K562 (cell line): ENCODE results near the gene TLE3. TPM values are rescaled to one million over a fixed set of nuclear protein-coding genes. Genes with fewer than 3 reads are reported as not detected.

Source experiments
- ATAC-seq: fragments of 200-7000 bp; cut with Tn5 transposase; 3 replicates; pipeline ENCODE4 v1.9.1; 2020; ENCODE audit warnings: moderate library complexity
- BruUV-seq: library from RNA; stranded (reverse); fragments of 400-500 nt; replicated peaks from 2 replicates; lab custom pipeline; 2021; lab: Mats Ljungman, UMichigan
- CTCF ChIA-PET: fragments of 300-600 bp; formaldehyde crosslinking; extraction: SDS; loops from one replicate; lab custom pipeline; 2021; ENCODE audit warnings: low intra/inter-chr PET ratio; lab: Yijun Ruan, JAX
- POLR2A ChIA-PET: fragments of 300-600, 350-650 bp; sonication (Branson Sonifier 250); formaldehyde crosslinking; extraction: SDS; loops from one replicate; lab custom pipeline; 2021; ENCODE audit warnings: antibody characterized with exemption, inconsistent platforms; lab: Yijun Ruan, JAX
- DNase-seq, 4 experiments: peaks; one replicate each; pipeline versions ENCODE4 v3.0.0 to v3.0.0-alpha.2; 2011 to 2018; ENCODE audit warnings: low spot score in 3 of 4, mixed read lengths in 3 of 4; ENCODE audit errors: extremely low read depth in 1 of 4
- FAIRE-seq: peaks from 2 replicates; lab custom pipeline; 2011; peaks lifted over from hg19 to GRCh38; lab: Jason Lieb, UNC
- H2AFZ ChIP-seq: 2 replicates; pipeline ENCODE4 v1.6.0; 2011; ENCODE audit warnings: low read depth, low read length, control low read depth, inconsistent platforms
- H3K27ac ChIP-seq: fragments of 200-600 bp; 3 replicates; pipeline ENCODE4 v1.8.0; 2011; ENCODE audit warnings: low read depth, mild to moderate bottlenecking, control low read depth, inconsistent platforms, low read length, moderate library complexity, mixed read lengths; ENCODE audit errors: extremely low read depth
- H3K27me3 ChIP-seq, 2 experiments: fragments of 300-600 bp in 1 of 2; 2 replicates in 1 of 2; 3 replicates in 1 of 2; pipeline versions ENCODE4 v1.6.0 to v1.8.0; 2011; ENCODE audit warnings: inconsistent platforms in 2 of 2, low read length in 2 of 2, mild to moderate bottlenecking in 1 of 2, mixed read lengths in 1 of 2, moderate library complexity in 1 of 2; ENCODE audit not compliant: control insufficient read depth in 2 of 2, insufficient read depth in 2 of 2
- H3K36me3 ChIP-seq: fragments of 300-600 bp; 3 replicates; pipeline ENCODE4 v1.8.0; 2011; ENCODE audit warnings: mild to moderate bottlenecking, low read length, inconsistent platforms; ENCODE audit not compliant: control insufficient read depth, insufficient read depth
- H3K4me1 ChIP-seq, 2 experiments: fragments of 200-600 bp in 1 of 2; replicated peaks in 1 of 2; 2 replicates in 1 of 2; 3 replicates in 1 of 2; pipeline versions ENCODE4 v1.5.1 to v1.8.0; 2011; ENCODE audit warnings: inconsistent platforms in 2 of 2, low read length in 2 of 2, mild to moderate bottlenecking in 1 of 2, mixed read lengths in 1 of 2, moderate library complexity in 1 of 2; ENCODE audit not compliant: control insufficient read depth in 2 of 2, insufficient read depth in 2 of 2
- H3K4me2 ChIP-seq: 2 replicates; pipeline ENCODE4 v1.6.1; 2011; ENCODE audit warnings: low read length, control low read depth, inconsistent platforms, mixed read lengths; ENCODE audit not compliant: insufficient read depth
- H3K4me3 ChIP-seq: fragments of 200-600 bp; sonication (generic), shearing (Covaris generic); 2 replicates; pipeline ENCODE4 v1.5.1; 2016; ENCODE audit warnings: control low read depth, inconsistent platforms
- H3K79me2 ChIP-seq: fragments of 200-600 bp; 3 replicates; pipeline ENCODE4 v1.8.0; 2011; ENCODE audit warnings: low read length, inconsistent platforms; ENCODE audit not compliant: control insufficient read depth, insufficient read depth
- H3K9ac ChIP-seq, 2 experiments: 2 replicates each; pipeline versions ENCODE4 v1.6.0 to v1.6.1; 2011; ENCODE audit warnings: low read depth in 2 of 2, low read length in 2 of 2, control low read depth in 1 of 2, inconsistent platforms in 1 of 2, mild to moderate bottlenecking in 1 of 2, mixed read lengths in 1 of 2; ENCODE audit not compliant: insufficient read depth in 1 of 2
- H3K9me1 ChIP-seq: one replicate; pipeline ENCODE4 v1.6.0; 2011; ENCODE audit warnings: inconsistent platforms, mild to moderate bottlenecking, low read length, moderate library complexity; ENCODE audit not compliant: control insufficient read depth, insufficient read depth
- H3K9me3 ChIP-seq: replicated peaks from 2 replicates; pipeline ENCODE4 v1.5.1; 2011; ENCODE audit warnings: low read depth, low read length, inconsistent platforms; ENCODE audit not compliant: control insufficient read depth, insufficient read depth
- H4K20me1 ChIP-seq: replicated peaks from 2 replicates; pipeline ENCODE4 v1.6.1; 2011; ENCODE audit warnings: low read length, inconsistent platforms, mixed read lengths; ENCODE audit not compliant: control insufficient read depth, insufficient read depth
- ARID1B ChIP-seq: fragments of 450-650 bp; IDR thresholded peaks from 2 replicates; pipeline ENCODE4 v1.6.1; 2016; ENCODE audit warnings: antibody characterized with exemption, mild to moderate bottlenecking, inconsistent platforms
- HIVEP1 ChIP-seq: fragments of 250-450 bp; sonication (Bioruptor Pico); IDR thresholded peaks from 2 replicates; pipeline ENCODE4 v1.4.0; 2020; ENCODE audit warnings: mild to moderate bottlenecking
- MTA2 ChIP-seq: fragments of 450-650 bp; IDR thresholded peaks from 2 replicates; pipeline ENCODE4 v1.6.1; 2016; ENCODE audit warnings: low read depth
- NFRKB ChIP-seq: fragments of 450-650 bp; IDR thresholded peaks from 2 replicates; pipeline ENCODE4 v1.6.1; 2016; ENCODE audit warnings: low read depth
- PBX2 ChIP-seq, 2 experiments: IDR thresholded peaks in 1 of 2; conservative IDR thresholded peaks in 1 of 2; 2 replicates each; pipeline ENCODE4 v1.6.1; 2016; ENCODE audit warnings: low read depth in 2 of 2, mild to moderate bottlenecking in 1 of 2, missing compliant biosample characterization in 1 of 2, missing genetic modification characterization in 1 of 2, moderate library complexity in 1 of 2
- SMARCE1 ChIP-seq: fragments of 450-650 bp; IDR thresholded peaks from 2 replicates; pipeline ENCODE4 v1.7.1; 2016; ENCODE audit warnings: mild to moderate bottlenecking
- TEAD4 ChIP-seq, 2 experiments: sonication (generic) in 1 of 2; formaldehyde crosslinking in 1 of 2; IDR thresholded peaks; 2 replicates each; pipeline versions ENCODE4 v1.6.1 to v1.8.0; 2012 to 2022; ENCODE audit warnings: borderline replicate concordance in 1 of 2, inconsistent platforms in 1 of 2, low read length in 1 of 2, mild to moderate bottlenecking in 1 of 2, missing genetic modification reagents in 1 of 2
- ZBTB11 ChIP-seq, 3 experiments: fragments of 200-800 bp in 1 of 3; fragments of 250-450 bp in 1 of 3; fragments of 450-650 bp in 1 of 3; sonication (Bioruptor Pico) in 1 of 3; sonication (Bioruptor generic) in 1 of 3; formaldehyde crosslinking in 1 of 3; IDR thresholded peaks; 2 replicates each; pipeline versions ENCODE4 v1.6.1 to v1.8.0; 2016 to 2022; ENCODE audit warnings: mild to moderate bottlenecking in 2 of 3, missing genetic modification characterization in 2 of 3, missing compliant biosample characterization in 1 of 3, moderate library complexity in 1 of 3
- ZNF280B ChIP-seq: fragments of 250-450 bp; sonication (Bioruptor Pico); IDR thresholded peaks from 2 replicates; pipeline ENCODE4 v1.5.1; 2021; ENCODE audit warnings: mild to moderate bottlenecking
- ZNF384 ChIP-seq: IDR thresholded peaks from 2 replicates; pipeline ENCODE4 v1.6.1; 2012; ENCODE audit warnings: low read depth, low read length, improper control_type of control experiment
- ZNF41 ChIP-seq: fragments of 250-450 bp; sonication (Bioruptor Pico); conservative IDR thresholded peaks from 2 replicates; pipeline ENCODE4 v1.4.0; 2020; ENCODE audit warnings: mild to moderate bottlenecking
- ZNF57 ChIP-seq: fragments of 450-650 bp; formaldehyde crosslinking; IDR thresholded peaks from 2 replicates; pipeline ENCODE4 v1.4.0; 2020; ENCODE audit warnings: mild to moderate bottlenecking, moderate library complexity
- WGBS: fragments of 100-300 bp; shearing (Covaris generic); methylation state at CpG from one replicate; pipeline ENCODE4 v1.1.6; 2016; ENCODE audit warnings: low coverage, mixed read lengths; ENCODE audit not compliant: insufficient coverage; ENCODE audit errors: missing lambda C conversion rate; 5-methylcytosine and 5-hydroxymethylcytosine counted together
- in situ Hi-C: fragments of 300-500 bp; cut with MboI; formaldehyde crosslinking; loops from 4 replicates; pipeline ENCODE4 v1.15.0; 2018; ENCODE audit warnings: inconsistent platforms, mixed read lengths
- intact Hi-C: fragments of 100-400 bp; cut with micrococcal nuclease; formaldehyde crosslinking; loops from 2 replicates; pipeline ENCODE4 v1.14.2; 2022
- polyA plus RNA-seq, 8 experiments: library from polyadenylated mRNA; depleted of rRNA in 4 of 8; stranded (reverse) in 5 of 8; unstranded in 3 of 8; fragments of >200 nt; fragmentation: Nextera tagmentation in 2 of 8; fragmentation: Illumina TruSeq in 1 of 8; extraction: Ambion mirVana in 2 of 8; extraction: Trizol in 1 of 8; gene quantifications; 2 replicates each; pipeline versions ENCODE4 v1.2.1 to v1.2.3, GENCODE V29; 2011 to 2014; ENCODE audit warnings: inconsistent platforms in 1 of 8, missing spikeins in 1 of 8
- total RNA-seq, 7 experiments: library from RNA; depleted of rRNA in 6 of 7; stranded (reverse); fragments of >200 nt in 6 of 7; fragmentation: Illumina TruSeq in 2 of 7; extraction: Trizol in 2 of 7; gene quantifications; 2 replicates each; pipeline versions ENCODE4 v1.2.1 to v1.2.3, GENCODE V29; 2011 to 2021; ENCODE audit warnings: low replicate concordance in 1 of 7

The TLE3 gene
- total and polyA plus RNA-seq, 9 of the 15 experiments (the other 6 are each of a cell fraction or from before 2014, with no cell fraction given), result 1.5 to 84.2 (median 14.1) TPM

DNA sequence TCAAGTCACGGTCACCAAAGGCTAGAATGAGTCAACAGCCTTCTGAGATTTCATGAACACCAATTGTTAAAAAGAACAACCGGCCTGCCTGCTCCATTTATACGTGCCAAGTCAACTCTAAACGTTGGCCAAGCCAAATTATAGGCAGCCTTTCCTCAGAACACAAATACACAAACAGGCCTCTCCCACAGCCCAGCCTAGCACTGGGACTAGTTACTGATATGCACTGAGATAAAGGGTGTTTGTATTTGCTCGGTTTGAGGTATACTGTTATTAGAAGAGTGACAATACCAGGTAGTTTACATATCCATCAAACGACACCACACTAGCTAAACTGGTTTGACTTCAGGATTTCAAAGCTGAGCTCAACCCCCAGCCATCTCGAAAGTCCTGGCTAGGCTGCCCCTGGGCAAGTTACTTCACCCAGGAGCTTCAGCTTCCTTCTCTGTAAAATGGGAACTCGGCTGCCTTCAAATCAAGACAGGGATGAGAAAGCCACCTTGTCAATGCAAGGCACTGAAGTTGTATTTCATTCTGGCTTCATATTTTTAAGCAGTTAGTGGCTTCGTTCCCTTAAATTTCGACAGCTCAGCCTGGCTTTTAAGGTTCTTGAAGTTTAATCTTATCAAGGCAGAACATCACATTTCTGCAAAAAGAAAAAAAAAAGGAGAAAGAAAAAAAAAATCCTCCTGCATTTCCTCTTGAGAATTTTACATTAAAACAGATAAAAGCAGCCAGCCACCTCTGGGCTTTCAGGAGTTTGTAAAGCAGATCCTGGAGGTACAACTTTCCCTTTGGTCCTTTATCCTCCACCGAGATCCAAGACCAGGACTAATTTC, 4.0 kb downstream of the TLE3 start:
- 11% methylated on average over 11 of the region's 11 CpGs for WGBS
- Histone ChIP-seq H3K4me2 (peak overlapping the region; percentile 37), H3K27ac (peak overlapping the region; percentile 44), H2AFZ (no peak overlapping the region), H3K27me3 (no peaks in the 10 kb centered on the region), H3K4me3 (no peak overlapping the region), H4K20me1 (peaks cover 40% of the 10 kb centered on the region), H3K79me2 (peaks cover 88% of the 10 kb centered on the region), H3K9me1 (no peaks in the 10 kb centered on the region), H3K4me1 (peaks cover 65 to 78% of the 10 kb centered on the region in 2 experiments), H3K9ac (peak overlapping the region; percentile 10 to 47; a peak in 3 of 4 replicates), H3K36me3 (peaks cover 61% of the 10 kb centered on the region), H3K9me3 (no peaks in the 10 kb centered on the region)
- POLR2A ChIA-PET, result interaction anchor here (1.2 to 1.9 kb wide), 2 partner anchors 14 to 16 kb away, joined by 3 to 6 read pairs; no protein-coding TSS in a partner anchor
- peak in 1 of 4 experiments; percentile 32 for DNase-seq
- in situ Hi-C loops, result no loop called here
- CTCF ChIA-PET, result no interaction called here
- no peak for ATAC-seq
- FAIRE-seq, result peak; percentile 81
- intact Hi-C loops, result no loop called here
- TSS peak; percentile 16 for BruUV-seq
- TF ChIP-seq ZBTB11 (CRISPR knock-in tag; IDR thresholded peaks at IDR 0.05) (no peak), HIVEP1 (no peak), SMARCE1 (peak; percentile 61; the same call in 1 of the 2 replicates), ZNF41 (CRISPR knock-in tag) (no peak), TEAD4 (IDR thresholded peaks at IDR 0.05; ENCODE audit: low read length) (peak; percentile 66; the same call in 1 of the 2 replicates), TEAD4 (CRISPR knock-in tag; IDR thresholded peaks at IDR 0.05; ENCODE audit: borderline replicate concordance) (no peak), ZNF57 (no peak), NFRKB (no peak), PBX2 (CRISPR knock-in tag; IDR thresholded peaks at IDR 0.05; ENCODE audit: low read depth) (no peak), PBX2 (tag; conservative IDR thresholded peaks at IDR 0.05; ENCODE audit: low read depth) (0 out of 2 replicates have a peak, but pooled peaks have one; percentile 27), ZNF384 (peak; percentile 85), ARID1B (peak; percentile 68), MTA2 (peak; percentile 40; the same call in 1 of the 2 replicates), ZNF280B (CRISPR knock-in tag) (no peak)
